Stimulated activated CD4-positive, alpha-beta T cell treated with anti-CD3 and anti-CD28 coated beads, Interleukin-4, amount 100 ng/mL, for 1 hour (primary cell): ENCODE data around the gene SMIM41.

Experiments
- DNase-seq: peaks from one replicate; pipeline ENCODE4 v3.0.0-alpha.2; 2020

SMIM41 gene

DNA sequence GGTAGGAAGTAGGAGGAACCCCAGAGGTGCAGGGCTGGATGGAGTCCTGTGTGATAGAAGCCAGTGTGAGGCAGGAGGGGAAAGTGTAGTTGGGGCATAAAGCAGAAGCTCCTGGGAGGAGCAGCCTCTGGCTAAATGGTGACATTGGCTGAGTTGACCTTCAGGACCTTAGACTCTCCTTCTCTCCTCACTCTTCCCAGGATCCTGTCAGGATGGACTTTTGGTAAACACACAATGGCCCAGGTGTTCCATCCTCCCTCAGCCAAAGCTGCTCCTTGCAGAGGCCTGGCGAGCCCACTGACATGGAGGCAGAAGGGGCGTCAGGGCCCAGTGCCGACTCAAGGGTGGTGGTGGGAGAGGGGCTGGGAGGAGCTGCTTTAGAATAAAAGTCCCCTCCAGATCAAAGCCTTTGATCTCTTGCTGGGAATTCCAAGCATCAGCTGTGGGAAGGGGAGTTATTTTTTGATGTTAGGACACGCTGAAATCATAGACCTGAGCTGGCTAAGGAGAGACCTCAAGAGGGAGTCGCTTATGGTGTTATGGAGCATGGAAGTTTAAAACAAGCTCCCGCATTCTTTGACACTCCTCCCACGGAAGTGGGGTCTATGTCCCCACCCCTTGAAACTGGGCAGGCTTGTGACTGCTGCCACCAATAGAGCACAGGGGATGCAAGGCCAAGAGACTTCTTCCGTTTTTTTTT, 44.1 kb downstream of the SMIM41 start:
- no peak for DNase-seq

- DNase-seq: no peak
These were observed 46.0 kb downstream of the SMIM41 start for GRCh38 chr12:52125476-52125900.

DNA sequence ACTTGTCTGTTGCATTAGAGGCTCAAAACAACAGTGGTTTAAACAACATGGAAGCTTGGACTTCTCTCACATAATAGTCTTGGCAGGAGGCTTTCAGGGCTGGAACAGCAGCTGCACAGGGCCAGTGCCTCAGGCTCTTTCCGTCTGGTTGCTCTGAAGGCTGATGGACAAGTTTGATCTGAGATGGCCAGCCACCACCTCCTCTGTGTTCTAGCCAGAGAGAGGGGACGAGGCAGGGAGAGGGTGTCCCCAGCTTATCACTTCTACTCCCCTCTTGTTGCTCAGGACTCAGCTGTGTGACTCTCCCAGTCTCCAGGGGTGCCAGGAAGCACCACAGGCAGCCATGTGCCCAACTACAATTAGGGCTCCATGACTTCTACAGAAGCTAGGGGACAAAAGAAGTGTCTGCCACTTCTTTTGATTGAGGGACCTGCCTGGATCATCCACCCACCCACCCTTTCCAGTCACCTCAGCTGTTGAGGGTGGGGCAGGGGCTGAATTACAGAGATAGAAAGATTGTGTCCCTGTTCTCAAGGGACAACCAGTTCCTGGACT, 46.6 kb downstream of the SMIM41 start:
- no peak for DNase-seq

GRCh38 chr12:52126605-52127578, 47.4 kb downstream of the SMIM41 start:
- DNase-seq: no peak

- DNase-seq: no peak
These were observed 48.4 kb downstream of the SMIM41 start for GRCh38 chr12:52127683-52128450.

- no peak for DNase-seq
These were observed 51.2 kb downstream of the SMIM41 start for GRCh38 chr12:52130711-52131110.

GRCh38 chr12:52132754-52133161, 53.3 kb downstream of the SMIM41 start:
- no peak for DNase-seq

GRCh38 chr12:52137746-52138145, 58.2 kb downstream of the SMIM41 start:
- no peak for DNase-seq

DNA sequence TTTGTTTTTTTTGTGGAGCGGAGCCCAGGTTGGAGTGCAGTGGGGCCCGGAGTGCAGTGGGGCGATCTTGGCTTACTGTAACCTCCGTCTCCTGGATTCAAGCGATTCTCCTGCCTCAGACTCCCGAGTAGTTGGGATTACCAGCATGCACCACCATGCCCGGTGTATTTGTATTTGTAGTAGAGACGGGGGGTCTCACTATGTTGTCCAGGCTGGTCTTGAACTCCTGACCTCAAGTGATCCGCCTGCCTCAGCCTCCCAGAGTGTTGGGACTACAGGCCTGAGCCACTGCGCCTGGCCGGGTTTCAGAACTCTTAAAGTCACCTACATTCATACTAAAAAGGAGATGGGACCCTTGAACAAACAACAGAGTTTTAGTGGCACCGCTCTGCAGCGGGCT, 59.6 kb downstream of the SMIM41 start:
- no peak for DNase-seq

DNA sequence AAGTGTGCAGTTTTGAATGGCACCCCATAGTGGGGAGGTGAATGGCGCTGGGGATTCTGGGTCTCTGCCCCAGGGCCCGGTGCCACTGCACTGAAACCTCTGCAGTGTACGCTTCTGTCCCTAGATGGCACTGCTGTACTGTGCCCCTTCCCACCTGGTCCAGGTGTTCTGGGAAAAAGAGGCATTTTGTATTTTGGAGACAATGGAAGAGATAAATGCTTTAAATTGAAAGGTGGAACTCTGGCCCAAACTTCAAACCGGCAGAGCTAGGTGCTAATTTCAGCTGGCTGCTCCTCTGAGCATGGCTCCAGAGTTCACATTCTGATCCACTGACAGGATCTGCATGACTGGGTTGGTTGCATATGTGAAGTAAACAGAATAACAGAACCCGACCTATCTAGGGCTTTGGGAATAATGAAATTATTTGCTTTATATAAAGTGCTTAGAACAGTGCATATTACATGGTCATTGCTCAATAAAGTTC, 60.1 kb downstream of the SMIM41 start:
- DNase-seq: peak; percentile 28

- DNase-seq: no peak
These were observed 61.8 kb downstream of the SMIM41 start for GRCh38 chr12:52141306-52141705.

- no peak for DNase-seq
These were observed 62.4 kb downstream of the SMIM41 start for GRCh38 chr12:52141875-52142274.

- DNase-seq: no peak
These were observed 62.9 kb downstream of the SMIM41 start for GRCh38 chr12:52142431-52142830.

DNA sequence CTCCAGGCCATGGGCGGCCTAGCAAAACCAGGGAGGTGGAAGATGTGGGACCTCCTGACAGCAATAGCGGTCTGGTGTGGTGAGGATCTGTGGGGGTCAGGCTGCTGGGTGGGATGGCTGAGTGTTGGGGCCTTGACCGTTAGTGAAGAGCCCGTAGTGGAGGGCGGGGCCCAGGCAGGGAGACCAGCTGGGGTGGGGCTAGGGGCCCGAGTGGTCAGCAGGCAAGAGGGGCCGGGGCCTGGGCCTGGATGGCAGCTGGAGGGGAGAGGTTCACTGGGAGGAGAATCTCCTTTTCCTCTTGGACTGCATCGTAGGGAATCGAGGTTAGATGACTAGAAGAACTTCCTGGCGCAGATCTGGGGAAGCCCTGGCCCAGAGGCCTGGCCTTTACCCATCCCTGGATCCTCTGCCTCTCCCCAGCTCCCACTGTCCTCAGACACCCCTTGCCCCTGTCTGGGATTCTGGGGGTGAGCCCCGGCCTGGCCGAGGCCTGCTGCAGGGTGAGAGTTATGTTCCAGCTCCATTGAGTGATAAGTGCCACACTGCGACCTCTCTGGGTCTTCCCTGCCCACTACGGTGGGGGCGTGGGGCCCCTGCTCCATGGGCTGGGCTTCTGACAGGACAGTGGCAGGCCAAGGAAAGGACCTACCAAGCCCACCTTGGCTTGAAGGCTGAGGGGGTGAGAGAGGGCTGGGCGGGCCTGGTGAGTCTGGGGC, 65.2 kb downstream of the SMIM41 start:
- no peak for DNase-seq

- DNase-seq: no peak
These were observed 66.0 kb downstream of the SMIM41 start for GRCh38 chr12:52145228-52146088.

DNA sequence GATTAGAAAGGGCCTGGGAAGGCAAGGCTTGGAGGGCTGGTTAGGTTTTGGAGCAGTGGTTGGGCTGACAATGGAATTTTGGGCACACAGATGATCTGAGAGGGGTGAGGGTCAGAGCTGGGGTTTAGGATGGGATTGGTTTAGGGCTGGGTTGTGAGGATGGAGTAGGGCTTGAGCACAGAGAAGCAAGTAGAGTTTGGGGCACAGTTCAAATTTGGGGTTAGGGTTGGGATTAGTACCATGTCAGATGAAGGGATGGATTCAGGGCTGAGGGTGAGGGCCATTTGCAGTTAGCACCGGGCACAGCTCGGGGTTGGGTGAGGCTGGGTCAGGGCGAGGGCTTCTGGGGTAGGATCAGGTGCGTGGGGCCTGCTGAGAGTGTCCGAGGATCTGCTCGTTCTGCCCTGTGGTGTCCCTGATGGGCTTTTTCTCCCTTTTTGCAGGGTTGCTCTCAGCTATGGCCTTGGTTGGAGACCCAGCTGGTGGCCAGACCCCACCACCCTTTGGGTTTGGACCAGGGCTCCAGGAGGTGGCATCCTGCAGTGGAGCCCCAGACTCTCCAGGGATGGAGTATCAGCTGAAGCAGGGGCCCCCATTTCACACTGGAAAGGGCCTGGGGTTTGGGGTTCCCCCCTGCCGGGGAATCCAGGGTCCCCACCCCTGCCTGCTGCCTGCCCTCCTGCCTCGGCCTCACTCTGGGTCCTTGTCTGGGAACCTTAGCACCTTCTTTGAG, 66.8 kb downstream of the SMIM41 start:
- no peak for DNase-seq

GRCh38 chr12:52146822-52147366, 67.4 kb downstream of the SMIM41 start:
- DNase-seq: no peak

- DNase-seq: no peak
These were observed 68.0 kb downstream of the SMIM41 start for GRCh38 chr12:52147367-52147963.

DNA sequence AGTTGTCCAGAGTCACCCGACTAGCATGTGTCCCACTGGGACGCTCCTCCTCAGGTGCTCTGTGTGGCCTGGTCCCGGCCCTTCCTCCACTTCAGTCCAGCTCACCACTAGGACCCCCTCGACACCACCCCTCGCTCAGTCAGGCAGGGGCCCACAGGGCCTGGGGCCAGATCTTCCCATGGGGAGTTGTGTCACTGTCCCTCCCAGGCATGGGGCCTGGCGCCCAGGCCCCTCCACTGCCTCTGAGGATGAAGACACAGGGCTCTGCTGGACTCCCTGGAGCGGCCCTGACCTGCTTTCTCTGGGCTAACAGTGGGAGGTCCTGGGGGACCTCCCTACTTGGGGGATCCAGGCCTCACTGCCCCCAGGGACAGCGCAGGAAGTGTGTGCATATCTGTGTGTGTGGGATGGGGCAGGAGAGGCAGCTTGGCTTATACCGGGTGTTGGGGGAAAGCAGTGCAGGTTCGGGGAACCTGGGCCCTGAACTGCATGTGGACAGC, 68.5 kb downstream of the SMIM41 start:
- no peak for DNase-seq
